Measurements from ENCODE around the gene LGR5. TPM values are rescaled to one million over a fixed set of nuclear protein-coding genes. Genes with fewer than 3 reads are reported as not detected.

Gene LGR5
- total and polyA plus RNA-seq, 10 of the 15 experiments (the other 5 are each of a cell fraction or from before 2014, with no cell fraction given), result 2.1 TPM; not detected in 9

DNA sequence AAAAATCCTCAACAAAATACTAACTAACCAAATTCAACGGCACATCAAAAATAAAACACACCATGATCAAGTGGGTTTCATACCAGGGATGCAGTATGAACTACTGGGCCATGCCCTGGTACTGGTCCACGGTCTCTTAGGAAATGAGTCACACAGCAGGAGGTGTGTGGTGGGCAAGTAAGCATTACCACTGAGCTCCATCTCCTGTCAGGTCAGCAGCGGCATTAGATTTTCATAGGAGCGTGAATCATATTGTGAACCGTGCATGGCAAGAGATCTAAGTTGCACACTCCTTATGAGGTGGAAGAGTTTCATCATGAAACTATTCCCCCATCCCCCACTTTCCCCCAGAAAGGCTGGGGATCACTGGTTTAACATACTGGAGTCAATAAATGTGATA, 6.7 kb upstream of the LGR5 start:
- Histone ChIP-seq H3K27me3 (replicated peaks in 1 of 2; ENCODE audit: control insufficient read depth in 2 of 2, insufficient read depth in 2 of 2, low read length in 1 of 2) (no peaks in the 10 kb centered on the region), H3K4me1 (ENCODE audit: control insufficient read depth, insufficient read depth, low read length) (no peaks in the 10 kb centered on the region), H4K20me1 (ENCODE audit: control insufficient read depth, insufficient read depth) (no peaks in the 10 kb centered on the region), H3K36me3 (ENCODE audit: control insufficient read depth in 2 of 2, insufficient read depth in 2 of 2, low read length in 1 of 2) (no peaks in the 10 kb centered on the region), H3K27ac (ENCODE audit: control insufficient read depth, insufficient read depth) (no peak overlapping the region), H3K4me3 (no peak overlapping the region), H3K79me2 (ENCODE audit: control insufficient read depth, insufficient read depth, low read length) (no peaks in the 10 kb centered on the region), H2AFZ (ENCODE audit: control insufficient read depth, low read depth, low read length) (no peak overlapping the region), H3K9me3 (replicated peaks; ENCODE audit: control insufficient read depth, insufficient read depth, low read length) (peaks cover 4% of the 10 kb centered on the region; the same call in 2 of the 3 replicates), H3K9ac (ENCODE audit: control insufficient read depth, insufficient read depth, low read length) (no peak overlapping the region), H3K4me2 (ENCODE audit: control insufficient read depth, insufficient read depth) (no peak overlapping the region)
- FAIRE-seq, result no peak
- ChIA-PET SMC1A (ENCODE audit: uncharacterized antibody, unreplicated experiment) (no interaction called here), CTCF (interaction anchor here (0.9 kb wide), 1 partner anchor 18 kb away, joined by 3 read pairs; no protein-coding TSS in a partner anchor), POLR2A (no interaction called here), RAD21 (ENCODE audit: unreplicated experiment) (no interaction called here)
- TF ChIP-seq POLR2AphosphoS5 (IDR thresholded peaks at IDR 0.05; ENCODE audit: low read length) (no peak), POU2F2 (IDR thresholded peaks at IDR 0.05; ENCODE audit: borderline replicate concordance, low read depth, low read length) (no peak), SMC3 (IDR thresholded peaks at IDR 0.05; ENCODE audit: borderline replicate concordance, low read length) (no peak), RELB (IDR thresholded peaks at IDR 0.05; ENCODE audit: low read depth) (no peak), STAT3 (IDR thresholded peaks at IDR 0.05; ENCODE audit: low read depth, low read length) (no peak), GABPA (IDR thresholded peaks at IDR 0.05; ENCODE audit: low read depth) (no peak), NRF1 (conservative IDR thresholded peaks at IDR 0.05; ENCODE audit: low read depth, low read length) (no peak), TAF1 (IDR thresholded peaks at IDR 0.05; ENCODE audit: borderline replicate concordance, low read depth, low read length) (no peak), PML (IDR thresholded peaks at IDR 0.05; ENCODE audit: low read length) (no peak), MTA3 (IDR thresholded peaks at IDR 0.05; ENCODE audit: borderline replicate concordance, low read length) (no peak)
- TF ChIP-seq, protein P1, sequence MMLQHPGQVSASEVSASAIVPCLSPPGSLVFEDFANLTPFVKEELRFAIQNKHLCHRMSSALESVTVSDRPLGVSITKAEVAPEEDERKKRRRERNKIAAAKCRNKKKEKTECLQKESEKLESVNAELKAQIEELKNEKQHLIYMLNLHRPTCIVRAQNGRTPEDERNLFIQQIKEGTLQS (IDR thresholded peaks at IDR 0.05; ENCODE audit: borderline replicate concordance, extremely low read depth, low read depth, low read length), result no peak
- intact Hi-C loops (cut with micrococcal nuclease; ENCODE audit: unreplicated experiment) (no loop called here), in situ Hi-C loops (cut with MboI) (no loop called here)
- BruUV-seq (replicated peaks), result no TSS peak
- WGBS (ENCODE audit: insufficient coverage, insufficient replicate concordance, low lambda C conversion rate, missing lambda C conversion rate), result 71% methylated on average over 5 of the region's 5 CpGs
- no peak for DNase-seq (ENCODE audit: low read depth, low spot score)
- no peak for ATAC-seq

All from GM12878 (cell line).